Stomach smooth muscle (tissue), 2 donors: Measurements from ENCODE around the gene GNAL.

Experiments used
- H3K27ac ChIP-seq: one replicate; pipeline ENCODE4 v1.7.0; 2013; ENCODE audit warnings: mild to moderate bottlenecking, low read length, inconsistent platforms
- H3K27me3 ChIP-seq, 2 donors: one replicate each; pipeline ENCODE4 v1.7.0; 2013; ENCODE audit warnings: low read length in 2 of 2; ENCODE audit not compliant: insufficient read depth in 2 of 2, control insufficient read depth in 1 of 2
- H3K36me3 ChIP-seq, 2 donors: one replicate each; pipeline ENCODE4 v1.7.0; 2013; ENCODE audit warnings: low read length in 2 of 2; ENCODE audit not compliant: control insufficient read depth in 2 of 2, insufficient read depth in 2 of 2
- H3K4me1 ChIP-seq: one replicate; pipeline ENCODE4 v1.7.0; 2013; ENCODE audit warnings: low read length; ENCODE audit not compliant: control insufficient read depth, insufficient read depth
- H3K4me3 ChIP-seq, 2 donors: one replicate each; pipeline ENCODE4 v1.7.0; 2013; ENCODE audit warnings: low read length in 2 of 2
- H3K9ac ChIP-seq, 2 donors: one replicate each; pipeline ENCODE4 v1.7.0; 2013; ENCODE audit warnings: low read length in 2 of 2, mild to moderate bottlenecking in 1 of 2
- H3K9me3 ChIP-seq, 2 donors: one replicate each; pipeline ENCODE4 v1.7.0; 2013; ENCODE audit warnings: low read length in 2 of 2; ENCODE audit not compliant: control insufficient read depth in 2 of 2
- donor health status: healthy.
- donor health status: Pancreatic carcinoma.

Gene GNAL

DNA sequence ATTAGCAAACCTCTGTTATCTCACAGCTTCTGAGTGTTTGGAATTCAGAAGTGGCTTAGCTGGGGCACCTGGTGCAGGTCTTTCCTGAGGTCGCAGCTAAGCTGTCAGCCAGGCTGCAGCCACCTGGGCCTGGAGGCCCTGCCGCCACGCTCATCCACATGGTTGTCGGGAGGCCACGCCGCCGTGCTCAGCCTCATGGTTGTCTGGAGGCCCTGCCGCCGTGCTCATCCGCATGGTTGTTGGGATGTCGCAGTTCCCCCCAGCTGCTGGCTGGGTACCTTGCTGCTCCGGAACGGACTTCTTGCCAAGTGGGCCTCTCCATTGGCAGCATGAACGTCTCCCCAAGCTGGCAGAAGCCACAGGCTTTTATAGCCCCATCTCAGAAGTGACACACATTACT lies 243.3 kb downstream of the GNAL start:
- Histone ChIP-seq H3K36me3 (no peaks in the 10 kb centered on the region), H3K9ac (no peak overlapping the region), H3K27ac (no peak overlapping the region), H3K4me3 (no peak overlapping the region), H3K9me3 (no peaks in the 10 kb centered on the region), H3K27me3 (no peaks in the 10 kb centered on the region), H3K4me1 (no peaks in the 10 kb centered on the region)
